HepG2 (cell line): ENCODE data around the gene C1orf216. TPM values are rescaled to one million over a fixed set of nuclear protein-coding genes. Genes with fewer than 3 reads are reported as not detected.

ENCODE experiments used
- ATAC-seq: fragments of 200-7000 bp; cut with Tn5 transposase; 3 replicates; pipeline ENCODE4 v1.9.1; 2020; ENCODE audit warnings: mild to moderate bottlenecking, moderate library complexity
- BruUV-seq: library from RNA; stranded (reverse); fragments of 400-500 nt; replicated peaks from 2 replicates; lab custom pipeline; 2021; lab: Mats Ljungman, UMichigan
- CTCF ChIA-PET: fragments of 300-600 bp; formaldehyde crosslinking; extraction: SDS; loops from one replicate; lab custom pipeline; 2021; ENCODE audit warnings: low total read pairs, inconsistent platforms, low intra/inter-chr PET ratio; lab: Yijun Ruan, JAX
- POLR2A ChIA-PET: fragments of 350-600 bp; sonication (Branson Sonifier 250); formaldehyde crosslinking; loops from one replicate; lab custom pipeline; 2020; ENCODE audit warnings: antibody characterized with exemption, inconsistent platforms; lab: Yijun Ruan, JAX
- DNase-seq: peaks from one replicate; pipeline ENCODE4 v3.0.0-alpha.2; 2015; ENCODE audit warnings: low spot score
- FAIRE-seq: peaks from 3 replicates; lab custom pipeline; 2011; peaks lifted over from hg19 to GRCh38; lab: Jason Lieb, UNC
- H2AFZ ChIP-seq: one replicate; pipeline ENCODE4 v1.6.1; 2011; ENCODE audit warnings: low read length, inconsistent platforms
- H3K27ac ChIP-seq: fragments of 300-600 bp; 3 replicates; pipeline ENCODE4 v1.8.0; 2011; ENCODE audit warnings: mixed run types, mild to moderate bottlenecking, mixed read lengths, low read length, inconsistent platforms; ENCODE audit not compliant: insufficient read depth; ENCODE audit errors: extremely low read length
- H3K27me3 ChIP-seq, 2 experiments: fragments of 200-600 bp in 1 of 2; 2 replicates in 1 of 2; 3 replicates in 1 of 2; pipeline versions ENCODE4 v1.6.0 to v1.8.0; 2011; ENCODE audit warnings: low read length in 2 of 2, mild to moderate bottlenecking in 2 of 2, moderate library complexity in 2 of 2, inconsistent platforms in 1 of 2; ENCODE audit not compliant: insufficient read depth in 2 of 2, control insufficient read depth in 1 of 2
- H3K36me3 ChIP-seq, 2 experiments: fragments of 200-600 bp in 1 of 2; replicated peaks in 1 of 2; 2 replicates in 1 of 2; 3 replicates in 1 of 2; pipeline versions ENCODE4 v1.5.1 to v1.8.0; 2011; ENCODE audit warnings: low read length in 2 of 2, inconsistent platforms in 1 of 2; ENCODE audit not compliant: insufficient read depth in 2 of 2, control insufficient read depth in 1 of 2
- H3K4me1 ChIP-seq: 2 replicates; pipeline ENCODE4 v1.5.1; 2012; ENCODE audit warnings: low read length, inconsistent platforms; ENCODE audit not compliant: insufficient read depth
- H3K4me2 ChIP-seq: 2 replicates; pipeline ENCODE4 v1.6.0; 2011; ENCODE audit warnings: low read depth, low read length, inconsistent platforms
- H3K4me3 ChIP-seq, 3 experiments: fragments of 200-600 bp in 1 of 3; sonication (generic), shearing (Covaris generic) in 1 of 3; replicated peaks in 1 of 3; 2 replicates each; pipeline ENCODE4 v1.5.1; 2011 to 2016; ENCODE audit warnings: low read length in 3 of 3, inconsistent platforms in 2 of 3, low read depth in 2 of 3, mild to moderate bottlenecking in 2 of 3, control low read depth in 1 of 3, mixed read lengths in 1 of 3; ENCODE audit not compliant: insufficient read depth in 1 of 3
- H3K79me2 ChIP-seq: one replicate; pipeline ENCODE4 v1.6.1; 2011; ENCODE audit warnings: low read length, inconsistent platforms; ENCODE audit not compliant: insufficient read depth
- H3K9ac ChIP-seq: 2 replicates; pipeline ENCODE4 v1.6.0; 2011; ENCODE audit warnings: mild to moderate bottlenecking, low read depth, low read length, inconsistent platforms; ENCODE audit not compliant: insufficient read depth
- H3K9me3 ChIP-seq: 2 replicates; pipeline ENCODE4 v1.5.1; 2012; ENCODE audit warnings: mild to moderate bottlenecking, low read length
- H4K20me1 ChIP-seq: 2 replicates; pipeline ENCODE4 v1.6.0; 2011; ENCODE audit warnings: inconsistent platforms, mild to moderate bottlenecking, low read length, moderate library complexity; ENCODE audit not compliant: insufficient read depth
- CERS6 ChIP-seq: sonication (generic); formaldehyde crosslinking; IDR thresholded peaks from 2 replicates; pipeline ENCODE4 v1.5.0; 2020; ENCODE audit warnings: missing genetic modification reagents
- DBP ChIP-seq: sonication (generic); formaldehyde crosslinking; IDR thresholded peaks from 2 replicates; pipeline ENCODE4 v1.4.0; 2020; ENCODE audit warnings: missing genetic modification reagents; ENCODE audit errors: not compliant biosample characterization
- ELK4 ChIP-seq: sonication (generic); formaldehyde crosslinking; IDR thresholded peaks from 2 replicates; pipeline ENCODE4 v1.9.0; 2021; ENCODE audit warnings: missing genetic modification reagents, borderline replicate concordance
- GPBP1L1 ChIP-seq: sonication (generic); formaldehyde crosslinking; IDR thresholded peaks from 2 replicates; pipeline ENCODE4 v1.5.0; 2020; ENCODE audit warnings: mild to moderate bottlenecking, missing genetic modification reagents
- LRRFIP1 ChIP-seq: sonication (generic); formaldehyde crosslinking; conservative IDR thresholded peaks from 2 replicates; pipeline ENCODE4 v1.4.0; 2020; ENCODE audit warnings: missing genetic modification reagents
- NAIF1 ChIP-seq: sonication (generic); formaldehyde crosslinking; IDR thresholded peaks from 2 replicates; pipeline ENCODE4 v1.5.0; 2020; ENCODE audit warnings: mild to moderate bottlenecking, missing genetic modification reagents, borderline replicate concordance
- SIX4 ChIP-seq: sonication (generic); formaldehyde crosslinking; IDR thresholded peaks from 2 replicates; pipeline ENCODE4 v1.4.0; 2020; ENCODE audit warnings: missing genetic modification reagents
- SP140L ChIP-seq: sonication (generic); formaldehyde crosslinking; IDR thresholded peaks from 2 replicates; pipeline ENCODE4 v1.4.0; 2020; ENCODE audit warnings: missing genetic modification reagents, borderline replicate concordance
- ZBTB38 ChIP-seq: sonication (generic); formaldehyde crosslinking; IDR thresholded peaks from 2 replicates; pipeline ENCODE4 v1.5.1; 2020; ENCODE audit warnings: mild to moderate bottlenecking, missing genetic modification reagents
- ZNF234 ChIP-seq: sonication (generic); formaldehyde crosslinking; conservative IDR thresholded peaks from 2 replicates; pipeline ENCODE4 v1.5.1; 2020; ENCODE audit warnings: mild to moderate bottlenecking, missing genetic modification reagents
- ZNF30 ChIP-seq: sonication (generic); formaldehyde crosslinking; IDR thresholded peaks from 2 replicates; pipeline ENCODE4 v1.5.0; 2020; ENCODE audit warnings: mild to moderate bottlenecking, missing genetic modification reagents
- ZNF512 ChIP-seq: sonication (generic); formaldehyde crosslinking; IDR thresholded peaks from 2 replicates; pipeline ENCODE4 v1.4.0; 2020; ENCODE audit warnings: mild to moderate bottlenecking, missing genetic modification reagents
- WGBS: methylation state at CpG from one replicate; pipeline ENCODE4 v1.1.6; 2017; ENCODE audit warnings: low lambda C conversion rate; 5-methylcytosine and 5-hydroxymethylcytosine counted together
- in situ Hi-C: cut with HindIII; loops from 2 replicates; pipeline ENCODE4 v1.10.0; 2017; ENCODE audit warnings: low pct_unique_long_range_greater_than_20kb; ENCODE audit not compliant: extremely low pct_ligation_motif_present
- intact Hi-C: fragments of 100-400 bp; cut with micrococcal nuclease; formaldehyde crosslinking; loops from one replicate; pipeline ENCODE4 v1.10.0; 2022; ENCODE audit not compliant: unreplicated experiment
- polyA plus RNA-seq, 8 experiments: library from polyadenylated mRNA; depleted of rRNA in 3 of 8; stranded (reverse) in 7 of 8; unstranded in 1 of 8; fragments of >200 nt; fragmentation: Illumina TruSeq in 4 of 8; extraction: Trizol in 4 of 8; gene quantifications; 2 replicates each; pipeline versions ENCODE4 v1.2.1 to v1.2.3, GENCODE V29; 2011 to 2016; ENCODE audit warnings: low read depth in 4 of 8, missing spikeins in 1 of 8, mixed read lengths in 1 of 8; ENCODE audit not compliant: insufficient read depth in 1 of 8
- total RNA-seq, 5 experiments: library from RNA; depleted of rRNA; stranded (reverse); fragments of >200 nt; fragmentation: Illumina TruSeq; extraction: Trizol; gene quantifications; 2 replicates each; pipeline ENCODE4 v1.2.3, GENCODE V29; 2016; ENCODE audit warnings: low read depth in 1 of 5

The C1orf216 gene
- total and polyA plus RNA-seq, 2 of the 13 experiments (the other 11 are each of a cell fraction or from before 2014, with no cell fraction given): 0.48 to 1.1 TPM

GRCh38 chr1:35668506-35668905, 50.2 kb downstream of the C1orf216 start:
- no peak for ATAC-seq
- no peaks in the 10 kb centered on the region for H3K36me3 ChIP-seq
- POLR2A ChIA-PET: no interaction called here
- H3K9ac ChIP-seq: no peak overlapping the region
- FAIRE-seq: no peak
- intact Hi-C loops: no loop called here
- no peaks in the 10 kb centered on the region for H4K20me1 ChIP-seq
- BruUV-seq: no TSS peak
- no peak overlapping the region for H3K27ac ChIP-seq
- H3K4me1 ChIP-seq: no peaks in the 10 kb centered on the region
- no peaks in the 10 kb centered on the region for H3K9me3 ChIP-seq
- H3K27me3 ChIP-seq: peaks cover 0 to 19% of the 10 kb centered on the region in 2 experiments; a peak in 2 of 5 replicates
- H3K4me3 ChIP-seq: no peak overlapping the region
- H2AFZ ChIP-seq: no peak overlapping the region
- no peak for DNase-seq
- no peaks in the 10 kb centered on the region for H3K79me2 ChIP-seq
- in situ Hi-C loops: no loop called here
- CTCF ChIA-PET: no interaction called here
- no peak overlapping the region for H3K4me2 ChIP-seq
- 46% methylated on average over 5 of the region's 5 CpGs for WGBS
- TF ChIP-seq ZNF30 (CRISPR knock-in tag) (no peak), ZBTB38 (CRISPR knock-in tag) (no peak), SP140L (CRISPR knock-in tag) (no peak), NAIF1 (no peak), ELK4 (CRISPR knock-in tag) (no peak), GPBP1L1 (CRISPR knock-in tag) (no peak), SIX4 (CRISPR knock-in tag) (no peak), DBP (CRISPR knock-in tag) (no peak), ZNF512 (CRISPR knock-in tag) (no peak), CERS6 (CRISPR knock-in tag) (no peak), LRRFIP1 (CRISPR knock-in tag) (no peak), ZNF234 (CRISPR knock-in tag) (no peak)
